Activated CD4-positive, CD25-positive, alpha-beta regulatory T cell treated with anti-CD3 and anti-CD28 coated beads, Interleukin-2, amount 50 U/mL, for 72 hours (primary cell): ENCODE data around the gene ESPNL.

Source experiments
- DNase-seq: peaks from one replicate; pipeline ENCODE4 v3.0.0; 2021

Gene ESPNL

GRCh38 chr2:238117199-238118154, 17.3 kb downstream of the ESPNL start:
- DNase-seq = no peak

- DNase-seq = no peak
Measured at GRCh38 chr2:238119756-238120462, 19.8 kb downstream of the ESPNL start.

DNA sequence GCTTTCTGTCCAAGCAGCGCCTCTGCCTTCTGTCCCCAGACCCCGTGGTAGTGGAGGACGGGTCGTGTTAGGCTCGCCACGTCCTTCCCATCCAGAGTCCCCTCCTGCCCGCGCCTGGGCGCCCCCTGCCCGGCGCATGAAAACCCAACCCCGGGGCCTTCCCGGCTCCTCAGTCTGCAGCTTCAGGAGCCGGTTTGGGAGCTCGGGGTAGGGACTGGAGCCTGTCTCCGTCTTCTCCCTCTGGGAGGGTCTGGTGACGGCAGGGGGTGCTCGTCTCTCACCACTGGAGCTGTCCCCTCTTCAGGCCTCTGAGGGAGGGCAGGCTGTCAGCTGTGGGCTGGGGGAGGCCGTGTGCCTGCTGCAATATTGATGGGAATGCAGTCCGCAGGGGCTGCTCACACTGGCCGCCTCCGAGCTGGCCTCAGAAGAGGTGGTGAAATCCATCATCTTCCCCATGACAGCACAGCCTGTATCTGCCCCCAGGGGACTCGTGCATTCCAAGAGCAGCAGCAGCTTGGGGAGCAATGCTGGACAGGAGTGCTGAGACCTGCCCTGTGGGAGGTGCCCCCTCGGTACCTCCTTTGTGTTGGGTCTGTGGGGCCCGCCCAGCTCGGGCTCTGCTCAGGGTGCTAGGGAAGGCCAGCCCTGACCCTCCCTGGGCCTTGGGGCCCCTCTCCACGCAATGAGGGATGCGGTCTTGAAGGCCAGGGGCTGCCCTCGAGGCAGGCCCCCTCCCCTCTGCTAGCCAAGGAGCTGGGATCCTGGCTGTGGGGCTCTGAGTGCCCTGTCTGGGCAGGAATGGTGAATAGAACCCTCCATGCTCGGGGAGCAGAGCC, 20.5 kb downstream of the ESPNL start:
- no peak for DNase-seq

DNA sequence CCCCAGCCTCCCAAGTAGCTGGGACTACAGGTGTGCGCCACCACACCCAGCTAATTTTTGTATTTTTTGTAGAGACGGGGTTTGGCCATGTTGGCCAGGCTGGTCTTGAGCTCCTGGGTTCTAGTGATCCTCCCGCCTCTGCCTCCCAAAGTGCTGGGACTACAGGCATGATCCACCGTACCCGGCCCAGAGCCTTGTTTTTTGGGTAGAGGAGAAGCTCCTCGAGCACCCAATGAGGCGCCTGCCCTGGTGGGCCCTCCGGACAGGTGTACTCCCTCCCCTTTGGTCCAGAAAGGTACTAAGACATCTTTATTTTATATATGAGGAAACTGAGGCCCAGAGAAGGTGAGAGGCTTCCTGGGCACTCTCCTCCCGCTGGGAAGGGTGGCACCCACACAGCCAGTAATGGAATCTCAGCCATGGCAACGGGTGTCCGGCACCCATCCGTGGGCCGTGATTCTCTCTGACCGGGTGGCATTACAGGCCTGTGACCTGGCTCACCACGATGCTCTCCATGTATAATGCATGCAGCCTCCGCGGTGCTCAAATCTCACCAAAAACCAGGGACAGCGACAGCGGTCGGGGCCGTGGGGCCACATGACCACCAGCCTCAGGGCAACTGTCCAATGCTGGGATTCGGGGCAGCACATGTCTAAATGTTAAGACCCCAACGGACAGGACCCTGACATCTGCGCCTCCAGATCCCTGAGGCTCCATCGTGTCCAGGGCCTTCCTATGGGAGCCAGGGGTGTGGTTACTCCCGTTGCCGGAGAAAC, 21.6 kb downstream of the ESPNL start:
- no peak for DNase-seq

DNA sequence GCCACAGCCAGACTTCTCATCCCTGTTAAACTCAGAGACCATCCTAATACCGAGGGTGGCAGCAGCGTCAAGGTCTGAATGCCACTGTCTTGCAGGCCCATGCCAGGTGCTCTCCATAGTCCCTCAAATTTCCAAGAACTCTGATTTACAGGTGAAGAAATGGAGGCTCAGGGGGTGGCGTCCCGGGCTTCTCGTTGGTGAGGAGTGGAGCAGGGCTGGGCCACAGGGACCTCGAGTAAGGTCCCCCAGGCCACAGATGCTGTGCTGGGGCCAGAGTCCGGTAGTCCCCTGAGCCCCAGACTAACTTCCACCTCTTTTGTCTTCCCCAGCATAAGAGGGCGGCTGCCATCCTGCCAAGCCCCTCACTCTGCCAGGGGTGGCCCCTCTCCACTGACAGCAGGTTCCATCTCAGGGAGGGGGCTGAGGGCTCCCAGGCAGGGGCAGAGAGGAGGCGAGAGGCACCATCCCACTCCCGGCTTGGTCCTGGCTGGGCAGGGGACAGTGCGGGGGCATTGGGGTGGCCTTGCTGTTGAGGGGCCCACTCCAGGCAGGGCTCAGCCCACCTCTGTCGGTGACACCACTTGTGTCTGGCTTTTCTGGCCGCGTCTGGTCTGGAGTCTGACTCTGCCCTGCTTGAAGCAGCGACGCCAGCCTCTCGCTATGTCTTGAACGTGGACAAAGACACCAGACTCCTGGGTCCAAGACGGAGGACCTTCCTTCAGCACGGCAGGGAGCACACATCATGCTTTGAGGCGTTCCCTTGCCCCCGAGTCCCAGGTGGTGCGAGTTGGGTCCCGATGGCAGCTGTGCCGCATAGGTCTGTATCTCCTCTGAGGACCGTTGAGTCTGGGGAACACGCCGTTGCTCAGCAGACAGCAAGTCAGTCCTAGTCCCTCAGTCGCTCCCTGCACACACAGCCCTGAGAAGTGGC, 22.4 kb downstream of the ESPNL start:
- no peak for DNase-seq

GRCh38 chr2:238123218-238123971, 23.3 kb downstream of the ESPNL start:
- no peak for DNase-seq

GRCh38 chr2:238123991-238124470, 23.9 kb downstream of the ESPNL start:
- DNase-seq = no peak

GRCh38 chr2:238124488-238125126, 24.5 kb downstream of the ESPNL start:
- no peak for DNase-seq

- no peak for DNase-seq
Measured at GRCh38 chr2:238125127-238125885, 25.2 kb downstream of the ESPNL start.

GRCh38 chr2:238126338-238126737, 26.2 kb downstream of the ESPNL start:
- no peak for DNase-seq

GRCh38 chr2:238126775-238127164, 26.6 kb downstream of the ESPNL start:
- no peak for DNase-seq

DNA sequence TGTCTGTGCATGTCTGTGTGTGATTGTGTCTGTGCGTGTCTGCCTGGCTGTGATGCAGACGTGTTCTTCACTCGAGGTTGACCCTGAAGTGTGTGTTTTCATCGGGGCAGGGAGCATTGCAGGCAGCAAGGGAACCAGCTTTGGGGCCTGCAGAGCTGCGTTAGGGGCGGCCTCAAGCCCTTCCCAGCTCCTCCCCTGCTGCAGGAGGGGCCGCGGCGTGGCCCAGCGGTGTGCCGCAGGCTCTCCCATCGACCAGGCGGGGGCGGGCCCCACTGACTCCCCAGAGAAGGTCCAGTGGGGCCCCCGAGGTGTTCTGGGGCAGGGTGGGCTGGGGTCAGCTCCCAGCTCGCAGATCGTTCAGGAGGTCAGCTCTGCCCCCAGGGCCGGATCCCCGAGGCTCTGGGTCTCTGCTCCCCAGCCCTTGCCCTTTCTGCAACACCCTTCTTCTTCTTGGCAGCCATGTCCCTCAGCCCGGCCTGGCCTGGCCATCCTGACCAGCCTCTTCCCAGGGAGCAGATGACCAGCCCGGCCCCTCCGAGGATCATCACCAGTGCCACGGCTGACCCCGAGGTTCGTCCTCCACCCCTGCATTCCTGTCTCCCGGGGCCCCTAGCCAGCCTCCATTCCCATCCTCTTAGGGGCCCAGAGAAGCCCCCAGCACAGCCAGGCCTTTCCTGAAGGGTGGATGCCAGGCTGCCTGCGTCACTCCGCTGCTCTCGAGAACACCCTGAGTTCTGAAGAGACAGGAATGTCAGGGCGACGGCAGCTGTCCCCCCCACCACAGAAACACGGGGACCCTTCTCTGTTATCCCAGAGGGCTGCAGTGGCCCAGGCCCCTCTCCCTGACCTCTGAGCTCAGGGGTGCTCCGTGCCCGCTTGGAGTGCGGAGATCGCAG, 27.3 kb downstream of the ESPNL start:
- DNase-seq = no peak

DNA sequence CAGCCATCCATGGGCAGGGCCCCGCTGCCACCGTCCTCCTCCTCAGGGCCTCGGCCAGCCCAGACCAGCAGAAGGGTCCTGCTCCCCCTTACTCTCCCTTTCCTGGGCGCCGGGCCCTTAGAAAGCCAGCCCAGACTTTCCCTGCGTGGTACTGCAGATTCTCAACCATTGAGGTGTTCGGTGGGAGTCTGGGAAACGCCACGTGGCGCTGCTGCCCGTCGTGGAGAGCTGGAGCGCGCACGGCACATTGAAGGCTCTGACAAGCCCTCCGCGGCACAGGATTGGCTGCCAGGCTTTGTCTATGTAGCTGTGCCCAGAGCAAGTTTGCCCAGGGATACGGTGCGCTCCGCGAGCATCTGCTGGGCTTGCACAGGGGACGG, 27.9 kb downstream of the ESPNL start:
- DNase-seq = no peak

DNA sequence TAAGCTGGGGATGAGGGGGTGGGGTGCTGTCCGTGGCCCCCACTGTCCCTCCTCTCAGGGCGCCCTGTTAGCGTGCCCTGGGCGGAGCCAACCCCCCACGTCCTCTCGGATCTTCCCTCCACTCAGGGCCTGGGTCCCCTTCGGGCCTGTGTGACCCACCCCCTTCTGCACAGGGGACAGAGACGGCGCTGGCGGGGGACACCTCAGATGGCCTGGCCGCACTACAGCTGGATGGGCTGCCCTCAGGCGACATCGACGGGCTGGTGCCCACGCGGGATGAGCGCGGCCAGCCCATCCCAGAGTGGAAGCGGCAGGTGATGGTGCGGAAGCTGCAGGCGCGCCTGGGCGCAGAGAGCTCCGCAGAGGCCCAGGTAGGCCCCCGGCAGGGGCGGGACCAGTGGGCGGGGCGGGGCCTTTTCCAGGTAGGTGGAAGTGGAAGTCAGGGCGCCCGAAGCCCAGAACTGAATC, 28.4 kb downstream of the ESPNL start:
- DNase-seq = no peak

DNA sequence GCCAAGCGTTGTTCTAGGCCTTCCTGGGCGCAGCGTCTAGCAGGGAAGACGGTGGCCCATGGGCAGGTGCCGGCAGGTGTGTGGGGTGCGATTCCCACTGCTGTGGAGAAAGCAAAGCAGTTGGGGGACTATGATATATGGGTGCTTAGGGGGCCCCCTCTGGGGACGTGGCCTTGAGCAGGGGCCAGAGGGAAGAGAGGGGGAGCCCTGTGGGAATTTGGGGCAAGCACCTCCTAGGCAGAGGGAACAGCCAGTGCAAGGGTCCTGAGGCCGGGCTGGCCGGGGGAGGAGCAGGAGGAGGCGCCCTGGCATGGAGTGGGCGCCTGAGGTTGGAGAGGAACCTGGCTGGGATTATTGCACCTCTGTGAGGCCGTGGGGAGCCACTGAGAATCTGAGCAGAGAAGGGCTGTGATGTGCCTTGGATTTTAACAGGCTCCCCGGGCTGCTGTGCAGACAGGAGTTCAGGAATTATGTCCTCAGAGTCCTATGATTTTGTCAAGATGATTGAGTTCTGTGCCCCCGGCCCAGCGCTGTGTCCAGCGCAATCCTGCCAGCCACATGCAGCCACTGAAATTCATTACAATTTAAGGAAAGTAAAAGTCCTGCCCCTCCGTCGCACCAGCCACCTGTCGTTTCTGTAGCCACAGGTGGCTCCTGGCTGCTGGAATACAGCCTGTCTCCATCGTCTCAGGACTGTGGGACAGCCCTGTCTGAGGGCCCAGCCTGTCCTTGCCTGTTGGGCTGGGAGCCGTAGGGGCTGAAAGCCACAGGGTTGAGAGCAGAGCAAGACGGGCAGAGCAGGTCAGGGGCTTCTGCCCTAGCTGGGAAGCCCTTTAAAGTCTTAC, 29.2 kb downstream of the ESPNL start:
- no peak for DNase-seq

DNA sequence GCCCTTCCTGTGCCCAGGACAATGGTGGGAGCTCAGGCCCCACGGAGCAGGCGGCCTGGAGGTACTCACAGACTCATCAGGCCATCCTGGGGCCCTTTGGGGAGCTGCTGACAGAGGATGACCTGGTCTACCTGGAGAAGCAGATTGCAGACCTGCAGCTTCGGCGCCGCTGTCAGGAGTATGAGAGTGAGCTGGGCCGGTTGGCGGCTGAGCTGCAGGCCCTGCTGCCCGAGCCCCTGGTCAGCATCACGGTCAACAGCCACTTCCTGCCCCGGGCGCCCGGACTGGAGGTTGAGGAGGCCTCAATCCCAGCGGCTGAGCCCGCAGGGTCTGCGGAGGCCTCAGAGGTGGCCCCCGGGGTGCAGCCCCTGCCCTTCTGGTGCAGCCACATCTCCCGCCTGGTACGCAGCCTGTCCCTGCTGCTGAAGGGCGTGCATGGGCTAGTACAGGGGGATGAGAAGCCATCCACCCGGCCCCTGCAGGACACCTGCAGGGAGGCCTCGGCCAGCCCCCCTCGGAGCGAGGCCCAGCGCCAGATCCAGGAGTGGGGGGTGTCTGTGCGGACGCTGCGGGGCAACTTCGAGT, 30.1 kb downstream of the ESPNL start:
- DNase-seq = no peak
